Duodenal mucosa (tissue), 2 donors: ENCODE data around the gene ACTN4.
"Not testable (repeated sequence)": the region's sequence is repeated elsewhere in the genome, so short reads cannot be mapped to it uniquely, and the experiment has no call there.

Experiments
- H3K27ac ChIP-seq: one replicate; pipeline ENCODE4 v1.7.0; 2013; ENCODE audit warnings: low read depth, low read length
- H3K27me3 ChIP-seq, 2 donors: one replicate each; pipeline ENCODE4 v1.7.0; 2013; ENCODE audit warnings: low read length in 2 of 2, control low read depth in 1 of 2; ENCODE audit not compliant: insufficient read depth in 2 of 2, control insufficient read depth in 1 of 2
- H3K36me3 ChIP-seq, 2 donors: one replicate each; pipeline ENCODE4 v1.7.0; 2013; ENCODE audit warnings: low read length in 2 of 2, control low read depth in 1 of 2; ENCODE audit not compliant: insufficient read depth in 2 of 2, control insufficient read depth in 1 of 2
- H3K4me1 ChIP-seq, 2 donors: one replicate each; pipeline ENCODE4 v1.7.0; 2013; ENCODE audit warnings: low read length in 2 of 2, control low read depth in 1 of 2; ENCODE audit not compliant: insufficient read depth in 2 of 2, control insufficient read depth in 1 of 2
- H3K4me3 ChIP-seq, 2 donors: one replicate each; pipeline ENCODE4 v1.7.0; 2013; ENCODE audit warnings: low read length in 2 of 2, low read depth in 1 of 2
- H3K9ac ChIP-seq, 2 donors: one replicate each; pipeline ENCODE4 v1.7.0; 2013; ENCODE audit warnings: low read length in 2 of 2, low read depth in 1 of 2
- H3K9me3 ChIP-seq, 2 donors: one replicate each; pipeline ENCODE4 v1.7.0; 2013; ENCODE audit warnings: low read length in 2 of 2, control low read depth in 1 of 2; ENCODE audit not compliant: control insufficient read depth in 1 of 2

The ACTN4 gene

GRCh38 chr19:38761884-38762389 lies 114.5 kb downstream of the ACTN4 start:
- not testable (repeated sequence) for H3K27ac ChIP-seq, H3K9ac ChIP-seq, H3K36me3 ChIP-seq, H3K9me3 ChIP-seq, H3K4me1 ChIP-seq, H3K4me3 ChIP-seq, H3K27me3 ChIP-seq

- H3K27ac ChIP-seq = no peak overlapping the region
- no peak overlapping the region for H3K9ac ChIP-seq
- H3K9me3 ChIP-seq = no peaks in the 10 kb centered on the region
- no peaks in the 10 kb centered on the region for H3K27me3 ChIP-seq
- H3K36me3 ChIP-seq = no peaks in the 10 kb centered on the region
- H3K4me1 ChIP-seq = peaks cover 3 to 4% of the 10 kb centered on the region in 2 donors
- no peak overlapping the region for H3K4me3 ChIP-seq
These were observed 116.4 kb downstream of the ACTN4 start for GRCh38 chr19:38763795-38764220.

- Histone ChIP-seq H3K4me1 (peaks cover 0 to 6% of the 10 kb centered on the region in 2 donors), H3K9me3 (no peaks in the 10 kb centered on the region), H3K27me3 (no peaks in the 10 kb centered on the region), H3K36me3 (no peaks in the 10 kb centered on the region), H3K27ac (no peak overlapping the region), H3K4me3 (no peak overlapping the region), H3K9ac (no peak overlapping the region)
These were observed 117.8 kb downstream of the ACTN4 start for GRCh38 chr19:38765214-38765613.

- H3K27me3 ChIP-seq = no peaks in the 10 kb centered on the region
- no peaks in the 10 kb centered on the region for H3K36me3 ChIP-seq
- H3K27ac ChIP-seq = no peak overlapping the region
- H3K4me3 ChIP-seq = no peak overlapping the region
- H3K4me1 ChIP-seq = peaks cover 0 to 6% of the 10 kb centered on the region in 2 donors
- H3K9ac ChIP-seq = no peak overlapping the region
- H3K9me3 ChIP-seq = no peaks in the 10 kb centered on the region
These were observed 119.0 kb downstream of the ACTN4 start for GRCh38 chr19:38766276-38767047.

GRCh38 chr19:38769635-38770211 lies 122.3 kb downstream of the ACTN4 start:
- peak overlapping the region in 1 of 2 donors; percentile 36 for H3K4me3 ChIP-seq
- H3K9ac ChIP-seq = peak overlapping the region; percentile 15 to 36
- H3K27ac ChIP-seq = peak overlapping the region; percentile 27
- H3K9me3 ChIP-seq = no peaks in the 10 kb centered on the region
- H3K36me3 ChIP-seq = no peaks in the 10 kb centered on the region
- H3K27me3 ChIP-seq = no peaks in the 10 kb centered on the region
- H3K4me1 ChIP-seq = peaks cover 0 to 6% of the 10 kb centered on the region in 2 donors

- not testable (repeated sequence) for H3K27ac ChIP-seq, H3K36me3 ChIP-seq, H3K9ac ChIP-seq, H3K4me1 ChIP-seq, H3K27me3 ChIP-seq, H3K9me3 ChIP-seq
- H3K4me3 ChIP-seq = peak overlapping the region in 1 of 2 donors; percentile 36
These were observed 122.9 kb downstream of the ACTN4 start for GRCh38 chr19:38770228-38770948.

GRCh38 chr19:38770949-38771275 lies 123.5 kb downstream of the ACTN4 start:
- H3K9me3 ChIP-seq, H3K4me3 ChIP-seq, H3K4me1 ChIP-seq, H3K36me3 ChIP-seq, H3K27me3 ChIP-seq, H3K27ac ChIP-seq, H3K9ac ChIP-seq: not testable (repeated sequence)

GRCh38 chr19:38771569-38771968 lies 124.1 kb downstream of the ACTN4 start:
- H3K9ac ChIP-seq, H3K27ac ChIP-seq, H3K4me3 ChIP-seq, H3K9me3 ChIP-seq, H3K27me3 ChIP-seq, H3K36me3 ChIP-seq, H3K4me1 ChIP-seq: not testable (repeated sequence)

GRCh38 chr19:38773469-38774177 lies 126.2 kb downstream of the ACTN4 start, which contains the start of gene LGALS7:
Gene LGALS7 (minus strand): TSS chr19:38773517. CDS start chr19:38773492, 25 bp downstream.
- H3K36me3 ChIP-seq = no peaks in the 10 kb centered on the region
- peaks cover 0 to 6% of the 10 kb centered on the region in 2 donors for H3K4me1 ChIP-seq
- no peak within 1 kb of the TSS for H3K27ac ChIP-seq
- H3K9me3 ChIP-seq = no peaks in the 10 kb centered on the region
- H3K4me3 ChIP-seq = no peak within 1 kb of the TSS
- no peaks in the 10 kb centered on the region for H3K27me3 ChIP-seq
- no peak within 1 kb of the TSS for H3K9ac ChIP-seq
